NCI-H1417 treated with DMSO at 0.1 percent for 48 hours (cell line): ENCODE data around the gene TSPAN11.

Experiments used
- DNase-seq: peaks from one replicate; lab custom pipeline; 2025; lab: John Stamatoyannopoulos, UW

The TSPAN11 gene

GRCh38 chr12:30911207-30911606 is 15.3 kb upstream of the TSPAN11 start:
- no peak for DNase-seq

- no peak for DNase-seq
Observed at GRCh38 chr12:30913323-30913722, 13.2 kb upstream of the TSPAN11 start.

GRCh38 chr12:30914986-30915591 is 11.5 kb upstream of the TSPAN11 start:
- no peak for DNase-seq

- DNase-seq = no peak
Observed at GRCh38 chr12:30923057-30923456, 3.5 kb upstream of the TSPAN11 start.

- no peak for DNase-seq
Observed at GRCh38 chr12:30925607-30926242, 823 bp upstream of the TSPAN11 start.

GRCh38 chr12:30927222-30927611 is 669 bp downstream of the TSPAN11 start:
- DNase-seq = no peak

GRCh38 chr12:30928356-30929244 is 2.1 kb downstream of the TSPAN11 start:
- no peak for DNase-seq

- no peak for DNase-seq
Observed at GRCh38 chr12:30930238-30930637, 3.7 kb downstream of the TSPAN11 start.

GRCh38 chr12:30930641-30931040 is 4.1 kb downstream of the TSPAN11 start:
- DNase-seq = no peak

GRCh38 chr12:30932881-30933280 is 6.3 kb downstream of the TSPAN11 start:
- no peak for DNase-seq

- no peak for DNase-seq
Observed at GRCh38 chr12:30934811-30935210, 8.3 kb downstream of the TSPAN11 start.

GRCh38 chr12:30936036-30936435 is 9.5 kb downstream of the TSPAN11 start:
- DNase-seq = no peak

- no peak for DNase-seq
Observed at GRCh38 chr12:30939234-30939633, 12.7 kb downstream of the TSPAN11 start.

GRCh38 chr12:30942486-30942885 is 15.9 kb downstream of the TSPAN11 start:
- no peak for DNase-seq

- no peak for DNase-seq
Observed at GRCh38 chr12:30942936-30943335, 16.4 kb downstream of the TSPAN11 start.

- DNase-seq = no peak
Observed at GRCh38 chr12:30945443-30946164, 19.1 kb downstream of the TSPAN11 start.

- no peak for DNase-seq
Observed at GRCh38 chr12:30952015-30952414, 25.5 kb downstream of the TSPAN11 start.

- no peak for DNase-seq
Observed at GRCh38 chr12:30953257-30953656, 26.7 kb downstream of the TSPAN11 start.

- no peak for DNase-seq
Observed at GRCh38 chr12:30953951-30954751, 27.6 kb downstream of the TSPAN11 start.

GRCh38 chr12:30955214-30955613 is 28.7 kb downstream of the TSPAN11 start:
- no peak for DNase-seq

- DNase-seq = no peak
Observed at GRCh38 chr12:30959110-30959710, 32.7 kb downstream of the TSPAN11 start.
